Lower lobe of right lung (tissue), 2 donors: ENCODE results near the gene UBE2E3. TPM values are rescaled to one million over a fixed set of nuclear protein-coding genes. Genes with fewer than 3 reads are reported as not detected.

Experiments used
- ATAC-seq, 2 donors: fragments of 200-7000 bp; cut with Tn5 transposase; one replicate each; pipeline ENCODE4 v1.9.1; 2020 to 2022; ENCODE audit warnings: mild to moderate bottlenecking in 2 of 2, moderate library complexity in 2 of 2
- DNase-seq: peaks from one replicate; pipeline ENCODE4 v3.0.0-alpha.2; 2020
- H3K27ac ChIP-seq: fragments of 200-600 bp; one replicate; pipeline ENCODE4 v1.8.0; 2022
- H3K27me3 ChIP-seq: fragments of 200-600 bp; one replicate; pipeline ENCODE4 v1.8.0; 2022; ENCODE audit warnings: low read depth
- H3K36me3 ChIP-seq: fragments of 200-600 bp; one replicate; pipeline ENCODE4 v1.8.0; 2022; ENCODE audit warnings: mild to moderate bottlenecking
- H3K4me1 ChIP-seq: fragments of 200-600 bp; one replicate; pipeline ENCODE4 v1.8.0; 2022
- H3K4me3 ChIP-seq: fragments of 200-600 bp; one replicate; pipeline ENCODE4 v1.8.0; 2022; ENCODE audit warnings: mild to moderate bottlenecking
- H3K9me3 ChIP-seq: fragments of 200-600 bp; one replicate; pipeline ENCODE4 v1.8.0; 2022
- intact Hi-C: fragments of 100-400 bp; cut with DNase I; formaldehyde crosslinking; loops from one replicate; pipeline ENCODE4 v1.11.0; 2022
- total RNA-seq: library from RNA; stranded (reverse); fragmentation: NEBNext Ultra II Directional; extraction: Animal tissue kit (Norgen Biotek cat#: 25700); gene quantifications from one replicate; pipeline ENCODE4 v1.2.1, GENCODE V29; 2021
- TF ChIP-seq, protein P1 (sequence below): fragments of 200-600 bp; IDR thresholded peaks from one replicate; pipeline ENCODE4 v1.8.0; 2022; ENCODE audit warnings: antibody characterized with exemption, mild to moderate bottlenecking
- donor health status: DM: no; HTN: yes; CAD: no; lungs with severe emphysema.

The UBE2E3 gene
- total RNA-seq, 1 donor from 2014 or later: 39.7 TPM

DNA sequence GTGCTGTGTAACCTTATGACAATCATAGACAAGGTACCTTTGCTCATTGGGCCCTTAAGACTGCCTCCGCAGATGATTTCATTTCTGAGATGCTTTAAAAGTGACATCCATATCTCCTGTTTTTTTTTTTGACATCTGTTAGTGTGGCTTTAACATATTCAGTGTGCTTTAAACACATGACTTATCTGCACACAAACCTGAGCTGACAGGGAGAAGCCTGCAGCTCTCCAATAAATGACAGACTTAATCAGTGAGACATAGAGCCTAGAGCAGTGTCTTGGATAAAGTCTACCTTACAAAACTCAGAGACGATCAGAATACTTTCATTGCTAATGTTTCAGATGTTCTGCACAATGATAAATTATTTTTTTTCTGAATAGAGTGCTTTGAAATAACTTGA is 130.7 kb downstream of the UBE2E3 start:
- Histone ChIP-seq H3K4me3 (no peak overlapping the region), H3K36me3 (no peaks in the 10 kb centered on the region), H3K27me3 (no peaks in the 10 kb centered on the region), H3K4me1 (no peaks in the 10 kb centered on the region), H3K9me3 (no peaks in the 10 kb centered on the region), H3K27ac (no peak overlapping the region)
- ATAC-seq: no peak
- TF ChIP-seq, protein P1, sequence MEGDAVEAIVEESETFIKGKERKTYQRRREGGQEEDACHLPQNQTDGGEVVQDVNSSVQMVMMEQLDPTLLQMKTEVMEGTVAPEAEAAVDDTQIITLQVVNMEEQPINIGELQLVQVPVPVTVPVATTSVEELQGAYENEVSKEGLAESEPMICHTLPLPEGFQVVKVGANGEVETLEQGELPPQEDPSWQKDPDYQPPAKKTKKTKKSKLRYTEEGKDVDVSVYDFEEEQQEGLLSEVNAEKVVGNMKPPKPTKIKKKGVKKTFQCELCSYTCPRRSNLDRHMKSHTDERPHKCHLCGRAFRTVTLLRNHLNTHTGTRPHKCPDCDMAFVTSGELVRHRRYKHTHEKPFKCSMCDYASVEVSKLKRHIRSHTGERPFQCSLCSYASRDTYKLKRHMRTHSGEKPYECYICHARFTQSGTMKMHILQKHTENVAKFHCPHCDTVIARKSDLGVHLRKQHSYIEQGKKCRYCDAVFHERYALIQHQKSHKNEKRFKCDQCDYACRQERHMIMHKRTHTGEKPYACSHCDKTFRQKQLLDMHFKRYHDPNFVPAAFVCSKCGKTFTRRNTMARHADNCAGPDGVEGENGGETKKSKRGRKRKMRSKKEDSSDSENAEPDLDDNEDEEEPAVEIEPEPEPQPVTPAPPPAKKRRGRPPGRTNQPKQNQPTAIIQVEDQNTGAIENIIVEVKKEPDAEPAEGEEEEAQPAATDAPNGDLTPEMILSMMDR: no peak
- no peak for DNase-seq
- intact Hi-C loops: no loop called here

DNA sequence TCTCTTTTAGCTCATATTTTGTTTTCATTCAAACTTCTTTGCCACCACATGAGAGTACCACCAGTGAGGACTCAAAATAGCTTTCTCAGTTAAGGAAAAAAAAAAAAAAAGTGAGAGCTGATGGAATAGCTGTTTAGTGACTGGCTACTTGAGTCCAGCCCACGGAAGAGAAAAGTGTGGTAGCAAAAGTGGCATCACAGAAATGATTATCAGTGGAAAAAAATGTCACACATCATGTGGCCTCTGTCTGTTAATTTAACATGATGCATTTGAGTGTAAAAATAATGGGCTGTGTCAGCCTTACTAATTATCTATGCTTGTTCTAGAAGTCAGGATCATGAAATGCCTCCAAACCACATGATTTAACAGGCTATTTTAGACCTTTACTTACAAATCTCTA is 132.5 kb downstream of the UBE2E3 start:
- no peak for ATAC-seq
- no peaks in the 10 kb centered on the region for H3K9me3 ChIP-seq
- no peak overlapping the region for H3K27ac ChIP-seq
- no peaks in the 10 kb centered on the region for H3K36me3 ChIP-seq
- H3K27me3 ChIP-seq: no peaks in the 10 kb centered on the region
- H3K4me3 ChIP-seq: no peak overlapping the region
- no peaks in the 10 kb centered on the region for H3K4me1 ChIP-seq
- TF ChIP-seq, protein P1: no peak
- DNase-seq: no peak
- intact Hi-C loops: no loop called here
